ENCODE data around the gene PYROXD2. TPM values are rescaled to one million over a fixed set of nuclear protein-coding genes. Genes with fewer than 3 reads are reported as not detected.
A peak's percentile ranks its signal among the peaks of the same experiment; 100 is the strongest.

Gene PYROXD2
- total RNA-seq, 1 donor from 2014 or later: 2.8 TPM

DNA sequence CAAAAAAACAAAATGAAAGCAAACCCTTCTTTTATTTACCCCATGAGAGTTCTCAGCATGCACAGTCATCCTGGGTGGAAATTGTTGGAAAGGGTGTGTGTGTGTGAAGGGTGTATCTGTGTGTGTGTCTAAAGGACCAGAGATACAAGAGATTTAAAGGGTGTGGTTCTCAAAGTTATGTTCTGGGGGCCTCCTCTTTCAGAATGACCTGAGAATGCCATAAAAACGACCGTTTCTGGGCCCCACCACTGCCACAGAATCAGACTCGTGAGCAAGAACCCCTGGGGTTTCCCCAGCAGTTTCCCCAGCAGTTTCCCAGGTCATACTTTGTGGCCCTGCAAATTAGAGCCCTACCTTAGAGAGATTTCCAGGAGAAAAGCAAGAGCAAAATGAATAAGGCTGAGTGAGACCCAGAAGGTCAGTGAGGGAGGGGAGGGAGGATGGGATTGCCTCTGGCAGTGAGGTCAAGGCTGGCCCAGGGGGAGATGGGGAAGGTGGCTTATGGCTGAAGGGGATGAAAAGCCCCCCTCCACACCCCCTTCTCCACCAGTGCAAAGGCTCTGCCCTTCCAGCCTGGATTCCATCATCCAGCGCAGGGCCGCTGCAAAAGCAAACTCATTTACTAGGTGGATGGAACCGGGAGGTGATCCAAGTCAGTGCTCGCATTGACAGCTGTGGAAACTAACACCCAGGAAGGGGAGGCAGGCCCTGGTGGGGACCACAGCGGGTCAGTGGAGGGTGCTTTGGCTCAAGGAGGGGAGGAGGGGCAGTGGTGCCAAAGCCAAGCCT lies 10.2 kb downstream of the PYROXD2 start:
- intact Hi-C loops (cut with micrococcal nuclease): no loop called here
- H3K4me3 Mint-ChIP-seq (ENCODE audit: low read depth): peak overlapping the region; percentile 23
- no peaks in the 10 kb centered on the region for H3K36me3 Mint-ChIP-seq (ENCODE audit: low read depth)
- no peaks in the 10 kb centered on the region for H3K27me3 Mint-ChIP-seq (ENCODE audit: low read depth)
- peaks cover 17% of the 10 kb centered on the region for H3K4me1 Mint-ChIP-seq (ENCODE audit: low read depth)
- H3K27ac Mint-ChIP-seq: peak overlapping the region; percentile 69
- H3K9me3 Mint-ChIP-seq: no peaks in the 10 kb centered on the region
- no peak for DNase-seq (ENCODE audit: low spot score)

DNA sequence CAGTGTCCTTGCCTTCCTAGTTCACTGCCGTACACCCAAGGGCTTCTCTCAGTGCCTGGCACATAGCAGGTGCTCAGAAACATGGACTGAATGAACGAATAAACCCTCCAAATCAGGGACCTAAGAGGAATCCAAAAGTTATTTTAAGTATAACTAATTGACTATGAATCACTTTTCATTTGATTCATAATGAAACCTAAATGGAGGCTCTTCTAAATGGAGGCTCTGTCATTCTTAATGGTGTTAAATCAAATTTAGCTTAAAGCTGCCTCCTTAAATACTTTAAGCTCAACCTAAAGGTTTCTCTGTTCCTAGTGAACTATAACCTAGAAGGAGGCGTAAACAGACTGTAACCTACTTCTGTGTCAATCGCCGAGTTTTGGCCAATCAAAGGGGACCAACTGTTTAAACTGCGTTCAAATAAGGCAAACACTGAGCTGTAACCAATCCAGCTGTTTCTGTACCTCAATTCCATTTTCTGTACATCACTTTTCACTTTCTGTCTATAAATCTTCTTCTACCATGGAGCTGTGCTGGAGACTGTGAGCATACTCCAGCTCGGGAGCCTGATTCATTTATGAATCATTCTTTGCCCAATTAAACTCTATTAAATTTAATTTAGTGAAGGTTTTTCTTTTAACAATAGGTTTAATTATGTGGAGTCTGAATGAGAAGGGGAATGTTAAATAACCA lies 11.0 kb downstream of the PYROXD2 start:
- intact Hi-C loops (cut with micrococcal nuclease): no loop called here
- Mint-ChIP-seq H3K9me3 (no peaks in the 10 kb centered on the region), H3K27ac (peak overlapping the region; percentile 69), H3K27me3 (ENCODE audit: low read depth) (no peaks in the 10 kb centered on the region), H3K36me3 (ENCODE audit: low read depth) (no peaks in the 10 kb centered on the region), H3K4me3 (ENCODE audit: low read depth) (no peak overlapping the region), H3K4me1 (ENCODE audit: low read depth) (peaks cover 17% of the 10 kb centered on the region)
- no peak for DNase-seq (ENCODE audit: low spot score)

DNA sequence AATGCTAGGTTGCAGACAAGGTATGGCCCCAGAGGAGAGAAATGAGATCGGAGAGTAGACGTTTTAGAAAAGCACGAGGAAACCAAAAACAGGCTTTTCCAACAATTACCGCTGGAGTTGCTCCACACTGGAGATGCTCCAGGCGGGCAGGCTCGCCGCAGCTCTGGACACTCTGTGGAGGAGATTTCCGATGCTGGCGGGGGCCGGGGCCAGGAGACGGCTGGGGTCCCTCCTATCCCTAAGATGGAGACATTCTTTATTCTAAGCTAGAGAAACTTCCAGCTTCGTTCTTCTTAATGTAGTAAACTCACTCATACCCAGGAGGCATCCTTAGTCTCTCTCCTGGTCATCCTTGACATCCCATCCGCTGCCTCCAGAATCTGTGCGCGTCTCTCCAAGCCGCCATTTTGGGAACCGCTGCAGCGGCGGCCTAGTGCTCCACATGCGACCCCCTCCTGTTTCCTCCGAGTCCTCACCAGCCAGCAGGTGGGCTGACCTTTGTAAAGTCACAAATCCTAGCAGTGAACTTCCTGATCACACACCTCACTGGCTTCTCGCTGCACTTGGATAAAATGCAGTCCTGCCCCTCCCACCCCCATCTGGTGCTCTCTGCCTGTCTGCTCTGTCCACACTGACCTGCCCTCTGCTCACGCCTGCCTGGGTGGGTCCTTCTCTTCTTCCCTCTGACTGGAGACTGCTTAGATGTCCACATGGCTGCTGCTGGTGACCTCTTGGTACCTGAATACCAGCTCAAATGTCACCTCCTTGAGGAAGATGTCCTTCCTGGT lies 11.9 kb downstream of the PYROXD2 start:
- no peaks in the 10 kb centered on the region for H3K9me3 Mint-ChIP-seq
- no peaks in the 10 kb centered on the region for H3K27me3 Mint-ChIP-seq (ENCODE audit: low read depth)
- no peaks in the 10 kb centered on the region for H3K36me3 Mint-ChIP-seq (ENCODE audit: low read depth)
- no peak for DNase-seq (ENCODE audit: low spot score)
- intact Hi-C loops (cut with micrococcal nuclease): no loop called here
- peak overlapping the region; percentile 69 for H3K27ac Mint-ChIP-seq
- H3K4me3 Mint-ChIP-seq (ENCODE audit: low read depth): no peak overlapping the region
- H3K4me1 Mint-ChIP-seq (ENCODE audit: low read depth): peaks cover 17% of the 10 kb centered on the region

DNA sequence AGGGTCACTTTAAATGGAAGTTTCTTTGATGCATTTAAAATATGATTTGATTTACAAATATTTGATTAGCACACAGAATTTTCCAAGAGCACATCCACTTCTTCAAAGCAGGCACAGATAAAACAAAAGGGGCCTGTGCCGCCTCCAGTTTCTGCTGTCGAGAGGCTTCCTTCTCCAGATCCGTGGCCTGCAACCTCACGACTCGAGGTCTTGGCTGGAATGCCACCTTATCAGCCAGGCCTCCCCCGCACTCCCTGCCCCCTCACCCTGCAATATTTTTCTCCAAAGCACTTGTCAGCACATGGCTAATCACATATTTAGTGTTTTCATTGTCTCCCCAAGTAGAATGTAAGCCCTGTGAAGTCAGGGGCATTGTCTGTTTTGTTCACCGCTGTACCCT lies 12.5 kb downstream of the PYROXD2 start:
- no peaks in the 10 kb centered on the region for H3K9me3 Mint-ChIP-seq

DNA sequence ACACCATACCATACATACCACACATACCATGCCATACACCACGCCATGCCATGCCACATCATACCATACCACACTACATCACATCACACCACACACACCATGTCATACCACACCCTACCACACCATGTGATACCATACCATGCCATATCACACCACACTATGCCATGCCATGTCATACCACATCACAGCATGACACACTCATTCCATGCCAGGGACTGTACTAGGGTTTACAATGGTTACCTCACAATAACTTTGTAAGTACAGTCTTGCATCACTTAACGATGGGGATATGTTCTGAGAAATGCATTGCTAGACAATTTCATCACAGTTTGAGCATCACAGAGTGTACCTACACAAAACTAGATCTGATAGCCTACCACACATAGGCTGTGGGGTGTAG lies 14.5 kb downstream of the PYROXD2 start:
- Mint-ChIP-seq H3K4me3 (ENCODE audit: low read depth) (no peak overlapping the region), H3K27me3 (ENCODE audit: low read depth) (no peaks in the 10 kb centered on the region), H3K4me1 (ENCODE audit: low read depth) (peaks cover 17% of the 10 kb centered on the region), H3K27ac (no peak overlapping the region), H3K36me3 (ENCODE audit: low read depth) (no peaks in the 10 kb centered on the region), H3K9me3 (no peaks in the 10 kb centered on the region)
- no peak for DNase-seq (ENCODE audit: low spot score)
- intact Hi-C loops (cut with micrococcal nuclease): no loop called here

More for the DNA sequence above, 12.5 kb downstream of the PYROXD2 start:
- H3K36me3 Mint-ChIP-seq (ENCODE audit: low read depth): no peaks in the 10 kb centered on the region
- DNase-seq (ENCODE audit: low spot score): no peak
- no peak overlapping the region for H3K27ac Mint-ChIP-seq
- no peak overlapping the region for H3K4me3 Mint-ChIP-seq (ENCODE audit: low read depth)
- peaks cover 17% of the 10 kb centered on the region for H3K4me1 Mint-ChIP-seq (ENCODE audit: low read depth)
- intact Hi-C loops (cut with micrococcal nuclease): no loop called here
- no peaks in the 10 kb centered on the region for H3K27me3 Mint-ChIP-seq (ENCODE audit: low read depth)

DNA sequence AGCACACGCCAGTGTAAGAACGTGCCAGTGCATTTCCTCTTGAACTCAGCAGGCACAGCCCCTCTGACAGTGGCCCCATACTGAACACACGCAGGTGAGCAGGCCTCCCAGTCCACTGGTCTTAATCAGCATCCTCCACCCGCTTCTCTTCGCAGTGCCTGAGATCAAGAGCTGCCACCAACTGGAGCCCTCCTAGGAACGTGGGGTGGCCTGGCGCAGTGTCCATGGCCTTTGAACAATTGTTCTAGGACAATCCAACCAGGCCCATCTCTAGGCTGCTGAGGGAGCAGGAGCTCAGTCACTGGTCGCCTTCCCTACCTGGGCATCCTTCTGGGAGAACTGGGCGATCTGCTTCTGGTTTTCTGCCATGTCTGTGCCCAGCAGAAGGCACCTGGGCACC lies 15.2 kb downstream of the PYROXD2 start:
- no peak overlapping the region for H3K27ac Mint-ChIP-seq
- H3K36me3 Mint-ChIP-seq (ENCODE audit: low read depth): no peaks in the 10 kb centered on the region
- intact Hi-C loops (cut with micrococcal nuclease): no loop called here
- H3K4me3 Mint-ChIP-seq (ENCODE audit: low read depth): no peak overlapping the region
- no peaks in the 10 kb centered on the region for H3K27me3 Mint-ChIP-seq (ENCODE audit: low read depth)
- no peaks in the 10 kb centered on the region for H3K9me3 Mint-ChIP-seq
- peaks cover 15% of the 10 kb centered on the region for H3K4me1 Mint-ChIP-seq (ENCODE audit: low read depth)
- DNase-seq (ENCODE audit: low spot score): no peak

DNA sequence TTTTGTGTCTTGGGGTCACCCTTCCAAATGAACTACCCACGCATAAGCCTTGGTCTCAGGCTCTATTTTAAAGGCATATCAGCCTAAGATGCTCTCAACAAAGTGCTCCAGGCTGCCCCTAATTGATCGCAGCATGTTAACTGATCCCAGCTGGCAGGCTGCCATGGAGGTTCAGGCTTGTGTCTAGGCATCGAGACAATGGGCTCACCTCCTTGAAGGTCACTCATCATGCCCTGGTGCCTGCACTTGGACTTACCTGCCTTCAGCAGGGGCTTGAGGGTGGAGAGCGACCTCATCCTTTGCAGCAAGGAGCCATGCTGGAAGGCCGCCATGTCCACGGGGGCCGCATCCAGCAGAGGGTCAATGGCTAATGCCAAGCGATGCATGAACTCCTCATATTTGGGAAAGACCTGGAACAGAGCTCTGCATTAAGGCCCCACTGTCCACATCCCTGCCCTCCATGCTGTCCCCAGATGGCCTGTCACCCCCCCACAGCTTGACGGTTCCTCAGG lies 17.8 kb downstream of the PYROXD2 start:
- no peak for DNase-seq (ENCODE audit: low spot score)
- no peak overlapping the region for H3K27ac Mint-ChIP-seq
- H3K4me1 Mint-ChIP-seq (ENCODE audit: low read depth): no peaks in the 10 kb centered on the region
- intact Hi-C loops (cut with micrococcal nuclease): no loop called here
- H3K27me3 Mint-ChIP-seq (ENCODE audit: low read depth): no peaks in the 10 kb centered on the region
- H3K9me3 Mint-ChIP-seq: no peaks in the 10 kb centered on the region
- H3K4me3 Mint-ChIP-seq (ENCODE audit: low read depth): no peak overlapping the region
- H3K36me3 Mint-ChIP-seq (ENCODE audit: low read depth): no peaks in the 10 kb centered on the region

DNA sequence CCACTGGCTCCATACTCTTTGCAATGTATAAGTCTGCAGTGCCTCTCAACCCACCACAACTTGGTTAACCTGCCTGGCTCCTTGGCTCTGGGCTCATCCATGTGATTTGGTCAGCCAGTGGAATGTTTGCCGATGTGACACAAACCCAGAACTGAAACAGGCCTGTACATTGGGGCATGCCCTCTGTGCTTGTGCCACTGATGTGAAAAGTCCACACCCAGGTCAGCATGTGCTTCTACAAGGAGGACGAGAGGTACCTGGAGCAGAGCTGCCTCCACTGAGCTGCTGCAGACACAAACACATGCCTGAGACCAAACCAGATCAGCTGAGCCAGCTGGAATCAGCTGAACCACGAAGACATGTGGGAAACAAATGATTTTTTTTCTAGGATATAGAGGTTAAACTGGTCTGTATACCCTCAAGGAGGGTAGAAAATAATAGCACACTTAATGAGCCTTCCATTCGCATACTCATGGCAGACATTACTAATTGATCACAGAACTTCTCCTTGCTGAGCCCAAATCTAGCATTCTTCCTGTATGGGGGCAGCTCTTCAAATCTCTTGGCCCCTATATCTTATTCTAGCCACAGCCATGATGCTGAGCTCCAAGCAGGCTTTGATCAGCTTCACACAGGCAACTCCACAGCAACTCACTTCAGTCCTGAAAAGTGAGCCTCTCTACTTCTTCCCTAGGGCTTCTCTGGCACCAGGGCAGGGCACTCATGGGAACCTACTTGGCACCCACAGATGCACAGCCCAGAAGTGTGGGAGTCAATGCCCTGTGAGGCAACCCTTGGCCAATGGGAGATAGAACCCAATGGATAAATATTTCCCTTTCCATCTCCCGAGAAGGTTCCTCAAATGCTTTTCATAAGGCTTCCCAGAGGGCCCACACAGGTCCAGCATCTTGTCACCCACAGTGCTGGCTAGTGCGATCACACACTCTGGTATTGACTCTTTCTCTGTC lies 18.6 kb downstream of the PYROXD2 start:
- peaks cover 3% of the 10 kb centered on the region for H3K4me1 Mint-ChIP-seq (ENCODE audit: low read depth)
- no peak overlapping the region for H3K4me3 Mint-ChIP-seq (ENCODE audit: low read depth)
- no peaks in the 10 kb centered on the region for H3K36me3 Mint-ChIP-seq (ENCODE audit: low read depth)
- intact Hi-C loops (cut with micrococcal nuclease): no loop called here
- DNase-seq (ENCODE audit: low spot score): no peak
- no peaks in the 10 kb centered on the region for H3K27me3 Mint-ChIP-seq (ENCODE audit: low read depth)
- no peaks in the 10 kb centered on the region for H3K9me3 Mint-ChIP-seq
- no peak overlapping the region for H3K27ac Mint-ChIP-seq

DNA sequence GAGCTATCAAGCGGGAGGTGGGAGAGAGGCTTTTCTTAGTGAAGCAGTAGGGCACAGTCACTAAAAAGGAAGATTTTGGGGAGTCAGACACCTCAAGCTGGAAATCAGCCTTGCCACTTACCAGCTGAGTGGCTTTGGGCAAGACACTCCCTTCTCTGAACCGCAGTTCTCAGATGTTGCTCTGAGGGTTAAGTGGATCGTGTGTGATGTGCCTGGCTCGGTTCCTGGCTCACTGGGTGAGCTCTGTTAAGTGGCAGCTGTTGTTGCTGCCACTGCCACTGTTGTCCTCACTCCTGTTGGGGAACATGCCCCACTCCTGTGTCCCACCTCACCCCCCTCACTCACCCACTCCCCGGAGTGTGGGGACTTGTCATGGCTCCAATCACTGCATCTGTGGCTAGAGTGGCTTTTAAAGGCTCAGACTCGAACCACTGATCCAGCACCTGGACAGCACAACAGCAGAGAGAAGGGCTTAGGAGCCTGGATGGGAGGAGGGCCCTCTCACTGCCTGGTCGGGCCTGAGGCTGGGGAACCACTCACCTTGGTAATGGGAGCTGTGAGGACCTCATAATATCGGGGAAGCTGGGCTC lies 20.0 kb downstream of the PYROXD2 start:
- Mint-ChIP-seq H3K27ac (no peak overlapping the region), H3K4me3 (ENCODE audit: low read depth) (no peak overlapping the region), H3K36me3 (ENCODE audit: low read depth) (no peaks in the 10 kb centered on the region), H3K4me1 (ENCODE audit: low read depth) (peaks cover 9% of the 10 kb centered on the region), H3K27me3 (ENCODE audit: low read depth) (no peaks in the 10 kb centered on the region), H3K9me3 (no peaks in the 10 kb centered on the region)
- intact Hi-C loops (cut with micrococcal nuclease): no loop called here
- no peak for DNase-seq (ENCODE audit: low spot score)

DNA sequence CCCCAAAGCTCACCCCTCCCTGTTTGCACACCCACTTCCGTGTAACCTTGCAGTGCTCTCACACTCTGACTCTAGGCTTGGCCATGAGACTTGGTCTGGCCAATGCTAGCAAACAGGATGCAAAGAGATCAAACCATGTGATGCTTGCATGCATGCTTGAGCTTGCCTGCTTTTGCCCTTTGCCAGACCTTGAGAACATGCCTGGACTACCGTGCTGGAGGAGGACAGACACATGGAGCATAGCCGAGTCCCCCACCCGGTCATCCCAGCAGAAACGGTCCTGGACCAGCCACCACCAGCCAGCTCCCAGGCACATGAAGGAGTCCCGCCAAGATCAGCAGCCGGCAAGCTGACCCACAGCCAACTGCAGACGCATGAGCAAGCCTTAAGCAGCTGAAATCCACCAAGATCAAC lies 23.4 kb downstream of the PYROXD2 start:
- Mint-ChIP-seq H3K4me3 (ENCODE audit: low read depth) (no peak overlapping the region), H3K4me1 (ENCODE audit: low read depth) (peaks cover 9% of the 10 kb centered on the region), H3K36me3 (ENCODE audit: low read depth) (no peaks in the 10 kb centered on the region), H3K9me3 (no peaks in the 10 kb centered on the region), H3K27me3 (ENCODE audit: low read depth) (no peaks in the 10 kb centered on the region), H3K27ac (no peak overlapping the region)
- intact Hi-C loops (cut with micrococcal nuclease): no loop called here
- DNase-seq (ENCODE audit: low spot score): no peak

DNA sequence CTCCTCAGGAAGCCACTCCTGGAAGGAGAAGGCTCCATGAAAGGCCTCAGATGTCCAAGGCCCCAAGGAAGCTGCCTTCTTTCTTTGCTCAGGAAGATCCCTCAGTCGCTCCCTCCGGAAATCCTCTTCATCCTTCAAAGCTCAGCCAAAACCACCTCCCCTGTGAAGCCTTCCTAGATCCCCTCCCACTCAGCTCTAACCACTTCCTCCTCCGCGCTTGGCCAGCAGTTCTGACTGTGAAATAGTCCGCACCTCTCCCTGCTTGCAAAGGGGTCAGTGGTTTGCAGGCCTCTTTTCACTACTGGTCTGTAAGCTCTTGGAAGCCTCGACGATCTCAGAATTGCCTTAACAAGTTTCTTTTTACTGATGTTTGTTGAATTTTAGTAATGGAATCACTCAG lies 23.9 kb downstream of the PYROXD2 start:
- H3K36me3 Mint-ChIP-seq (ENCODE audit: low read depth): no peaks in the 10 kb centered on the region
- DNase-seq (ENCODE audit: low spot score): no peak
- no peaks in the 10 kb centered on the region for H3K9me3 Mint-ChIP-seq
- no peaks in the 10 kb centered on the region for H3K27me3 Mint-ChIP-seq (ENCODE audit: low read depth)
- H3K4me1 Mint-ChIP-seq (ENCODE audit: low read depth): peaks cover 9% of the 10 kb centered on the region
- no peak overlapping the region for H3K4me3 Mint-ChIP-seq (ENCODE audit: low read depth)
- intact Hi-C loops (cut with micrococcal nuclease): no loop called here
- no peak overlapping the region for H3K27ac Mint-ChIP-seq

DNA sequence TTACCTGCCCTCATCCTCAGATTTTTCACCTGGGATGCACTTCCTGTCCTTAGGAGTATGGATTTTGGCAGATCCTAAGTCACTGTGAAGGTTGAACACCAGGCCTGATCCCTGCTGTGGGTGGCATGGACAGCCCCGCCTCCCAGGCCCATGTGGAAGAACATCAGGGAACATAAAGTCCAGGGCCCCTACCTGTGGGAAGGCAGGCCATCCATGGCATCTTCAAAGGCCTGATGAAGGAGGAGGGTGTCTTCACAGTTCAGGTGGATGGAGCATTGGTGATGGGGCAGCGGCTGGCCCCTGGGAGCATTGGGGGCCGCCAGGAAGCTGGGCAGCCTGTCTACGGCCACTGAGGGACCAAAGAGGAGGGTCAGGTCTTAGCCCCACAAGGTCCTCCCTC lies 24.6 kb downstream of the PYROXD2 start:
- intact Hi-C loops (cut with micrococcal nuclease): no loop called here
- Mint-ChIP-seq H3K27ac (no peak overlapping the region), H3K27me3 (ENCODE audit: low read depth) (no peaks in the 10 kb centered on the region), H3K4me1 (ENCODE audit: low read depth) (peaks cover 9% of the 10 kb centered on the region), H3K36me3 (ENCODE audit: low read depth) (no peaks in the 10 kb centered on the region), H3K9me3 (no peaks in the 10 kb centered on the region), H3K4me3 (ENCODE audit: low read depth) (no peak overlapping the region)
- DNase-seq (ENCODE audit: low spot score): no peak

Measured in activated T-helper 2 cell treated with anti-CD3 and anti-CD28 coated beads, Interferon-gamma antibody, Interleukin-2, Interleukin-4, amounts not matched to agents 10 μg/mL and 5 μg/mL and 100 μg/mL, durations not matched to agents 14 hours and 24 hours and 36 hours (primary cell).